GM12874 (cell line): Measurements from ENCODE around the gene RNF186.

ENCODE experiments used
- CTCF ChIP-seq: IDR thresholded peaks from 2 replicates; pipeline ENCODE4 v1.5.1; 2011; ENCODE audit warnings: low read depth, mild to moderate bottlenecking, control low read depth, low read length, moderate library complexity; ENCODE audit not compliant: insufficient read depth

Gene RNF186

GRCh38 chr1:19786988-19787423 is 28.1 kb downstream of the RNF186 start:
- no peak for TF ChIP-seq CTCF

GRCh38 chr1:19785660-19786059 is 29.4 kb downstream of the RNF186 start:
- TF ChIP-seq CTCF, result no peak

- no peak for TF ChIP-seq CTCF
Measured at GRCh38 chr1:19780267-19780877, 34.7 kb downstream of the RNF186 start.

- no peak for TF ChIP-seq CTCF
Measured at GRCh38 chr1:19776933-19777332, 38.1 kb downstream of the RNF186 start.

- TF ChIP-seq CTCF, result no peak
Measured at GRCh38 chr1:19776287-19776686, 38.8 kb downstream of the RNF186 start.

GRCh38 chr1:19775831-19776230 is 39.3 kb downstream of the RNF186 start:
- TF ChIP-seq CTCF, result no peak

GRCh38 chr1:19775317-19775716 is 39.8 kb downstream of the RNF186 start:
- no peak for TF ChIP-seq CTCF
